HEK293 (cell line): ENCODE results near the gene OR5AC2.

Source experiments
- CTCF ChIA-PET: fragments of 350-600 bp; formaldehyde crosslinking; extraction: SDS; loops from one replicate; lab custom pipeline; 2021; ENCODE audit warnings: antibody characterized with exemption; lab: Yijun Ruan, JAX
- POLR2A ChIA-PET: fragments of 300-600 bp; formaldehyde crosslinking; extraction: SDS; loops from one replicate; lab custom pipeline; 2020; ENCODE audit warnings: antibody characterized with exemption, inconsistent platforms; lab: Yijun Ruan, JAX
- H3K27ac ChIP-seq: fragments of 200-500 bp; sonication (Bioruptor generic); 2 replicates; pipeline ENCODE4 v1.5.1; 2014; ENCODE audit warnings: low read depth, low read length, control low read depth, inconsistent platforms; ENCODE audit errors: extremely low read depth
- H3K36me3 ChIP-seq, 2 experiments: fragments of 200-500 bp in 1 of 2; sonication (Bioruptor generic) in 1 of 2; 1 replicate in 1 of 2; 2 replicates in 1 of 2; pipeline ENCODE4 v1.5.1; 2014 to 2017; ENCODE audit warnings: inconsistent platforms in 2 of 2, low read length in 2 of 2; ENCODE audit not compliant: control insufficient read depth in 2 of 2, insufficient read depth in 1 of 2
- H3K4me1 ChIP-seq: fragments of 200-500 bp; sonication (Bioruptor generic); 2 replicates; pipeline ENCODE4 v1.5.1; 2014; ENCODE audit warnings: mild to moderate bottlenecking, low read length, inconsistent platforms; ENCODE audit not compliant: control insufficient read depth, insufficient read depth
- H3K4me3 ChIP-seq: 2 replicates; pipeline ENCODE4 v1.5.1; 2011; ENCODE audit warnings: low read depth, mild to moderate bottlenecking, control low read depth, low read length, moderate library complexity
- H3K9me3 ChIP-seq: fragments of 200-500 bp; sonication (Bioruptor generic); 2 replicates; pipeline ENCODE4 v1.5.1; 2014; ENCODE audit warnings: low read depth, low read length, inconsistent platforms; ENCODE audit not compliant: control insufficient read depth, insufficient read depth
- GLI4 ChIP-seq: fragments of 450-650 bp; formaldehyde crosslinking; IDR thresholded peaks from 2 replicates; pipeline ENCODE4 v1.5.1; 2016; ENCODE audit warnings: missing biosample characterization, missing genetic modification characterization
- GLIS2 ChIP-seq: fragments of 450-650 bp; formaldehyde crosslinking; IDR thresholded peaks from 2 replicates; pipeline ENCODE4 v1.5.1; 2016; ENCODE audit warnings: missing biosample characterization, missing genetic modification characterization
- KLF1 ChIP-seq: fragments of 450-650 bp; formaldehyde crosslinking; IDR thresholded peaks from 2 replicates; pipeline ENCODE4 v1.5.1; 2016; ENCODE audit warnings: missing biosample characterization, missing genetic modification characterization
- KLF9 ChIP-seq: fragments of 450-650 bp; formaldehyde crosslinking; IDR thresholded peaks from 2 replicates; pipeline ENCODE4 v1.5.1; 2016; ENCODE audit warnings: missing biosample characterization, missing genetic modification characterization, low read depth
- SETDB1 ChIP-seq: IDR thresholded peaks from one replicate; pipeline ENCODE4 v1.6.1; 2017; ENCODE audit warnings: mild to moderate bottlenecking, low read length, moderate library complexity, mixed read lengths; ENCODE audit not compliant: insufficient read length
- YY1 ChIP-seq: fragments of 450-650 bp; formaldehyde crosslinking; IDR thresholded peaks from 2 replicates; pipeline ENCODE4 v1.5.1; 2018; ENCODE audit warnings: missing biosample characterization, missing genetic modification characterization
- ZBTB48 ChIP-seq: fragments of 450-650 bp; formaldehyde crosslinking; IDR thresholded peaks from 2 replicates; pipeline ENCODE4 v1.5.1; 2016; ENCODE audit warnings: missing biosample characterization, missing genetic modification characterization
- ZNF155 ChIP-seq: fragments of 450-650 bp; formaldehyde crosslinking; IDR thresholded peaks from 2 replicates; pipeline ENCODE4 v1.5.1; 2016; ENCODE audit warnings: missing biosample characterization, missing genetic modification characterization
- ZNF19 ChIP-seq: fragments of 450-650 bp; formaldehyde crosslinking; IDR thresholded peaks from 2 replicates; pipeline ENCODE4; 2016; ENCODE audit warnings: missing biosample characterization, missing genetic modification characterization, low read depth
- ZNF2 ChIP-seq: fragments of 450-650 bp; formaldehyde crosslinking; IDR thresholded peaks from 2 replicates; pipeline ENCODE4 v1.5.1; 2016; ENCODE audit warnings: missing biosample characterization, missing genetic modification characterization
- ZNF404 ChIP-seq: fragments of 450-650 bp; formaldehyde crosslinking; IDR thresholded peaks from 2 replicates; pipeline ENCODE4 v1.5.1; 2017; ENCODE audit warnings: missing biosample characterization, missing genetic modification characterization
- ZNF473 ChIP-seq: fragments of 450-650 bp; formaldehyde crosslinking; IDR thresholded peaks from 2 replicates; pipeline ENCODE4 v1.5.1; 2017; ENCODE audit warnings: missing biosample characterization, missing genetic modification characterization
- ZNF488 ChIP-seq: fragments of 450-650 bp; formaldehyde crosslinking; IDR thresholded peaks from 2 replicates; pipeline ENCODE4 v1.5.1; 2016; ENCODE audit warnings: missing biosample characterization, missing genetic modification characterization
- ZNF626 ChIP-seq: fragments of 450-650 bp; sonication (Bioruptor Pico); formaldehyde crosslinking; IDR thresholded peaks from 2 replicates; pipeline ENCODE4 v1.5.1; 2018; ENCODE audit warnings: missing biosample characterization, missing genetic modification characterization, inconsistent platforms
- ZNF639 ChIP-seq: fragments of 450-650 bp; formaldehyde crosslinking; IDR thresholded peaks from 2 replicates; pipeline ENCODE4 v1.5.1; 2016; ENCODE audit warnings: missing biosample characterization, missing genetic modification characterization
- ZNF645 ChIP-seq: fragments of 450-650 bp; formaldehyde crosslinking; IDR thresholded peaks from 2 replicates; pipeline ENCODE4; 2016; ENCODE audit warnings: missing biosample characterization, missing genetic modification characterization
- ZNF704 ChIP-seq: fragments of 450-650 bp; formaldehyde crosslinking; IDR thresholded peaks from 2 replicates; pipeline ENCODE4 v1.5.1; 2016; ENCODE audit warnings: missing biosample characterization, missing genetic modification characterization
- ZNF768 ChIP-seq: fragments of 450-650 bp; formaldehyde crosslinking; IDR thresholded peaks from 2 replicates; pipeline ENCODE4 v1.5.1; 2018; ENCODE audit warnings: missing biosample characterization, mild to moderate bottlenecking, missing genetic modification characterization
- ZSCAN4 ChIP-seq: fragments of 450-650 bp; formaldehyde crosslinking; IDR thresholded peaks from 2 replicates; pipeline ENCODE4 v1.5.1; 2017; ENCODE audit warnings: missing biosample characterization, missing genetic modification characterization
- TF ChIP-seq, protein P1 (sequence below): fragments of 450-650 bp; formaldehyde crosslinking; IDR thresholded peaks from 2 replicates; pipeline ENCODE4 v1.5.1; 2016; ENCODE audit warnings: missing biosample characterization, missing genetic modification characterization
- TF ChIP-seq, protein P2 (sequence below): fragments of 450-650 bp; formaldehyde crosslinking; IDR thresholded peaks from 2 replicates; pipeline ENCODE4 v1.5.1; 2016; ENCODE audit warnings: missing biosample characterization, missing genetic modification characterization, low read depth

Gene OR5AC2

GRCh38 chr3:98058244-98058960 lies 28.6 kb upstream of the OR5AC2 start:
- Histone ChIP-seq H3K27ac (no peak overlapping the region), H3K9me3 (no peaks in the 10 kb centered on the region), H3K36me3 (no peaks in the 10 kb centered on the region), H3K4me3 (no peak overlapping the region), H3K4me1 (no peaks in the 10 kb centered on the region)
- CTCF ChIA-PET, result no interaction called here
- TF ChIP-seq ZNF155 (tag by site-specific recombination) (no peak), KLF1 (tag by site-specific recombination) (no peak), YY1 (tag by site-specific recombination) (no peak), ZNF704 (tag by site-specific recombination) (no peak)
- POLR2A ChIA-PET, result no interaction called here

DNA sequence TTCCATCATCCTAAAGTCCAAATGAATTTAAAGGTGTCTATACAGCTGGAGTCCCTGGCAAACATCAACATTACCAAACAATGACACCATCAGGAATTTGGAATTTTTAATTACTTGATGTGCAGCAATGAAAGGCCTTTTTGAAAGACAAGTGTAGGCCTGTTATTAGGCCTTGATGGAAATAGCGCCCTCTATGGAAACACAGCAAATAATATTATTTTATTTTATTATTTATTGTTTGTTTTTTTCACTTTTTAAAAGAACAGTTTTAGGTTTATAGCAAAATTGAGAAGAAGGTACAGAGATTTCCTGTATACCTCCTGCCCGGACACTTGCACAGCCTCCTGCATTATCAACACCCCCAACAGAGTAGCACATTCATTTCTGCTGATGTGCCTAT lies 18.1 kb upstream of the OR5AC2 start:
- TF ChIP-seq ZNF404 (tag by site-specific recombination) (no peak), ZNF19 (tag by site-specific recombination) (no peak), GLIS2 (no peak), ZNF768 (tag by site-specific recombination) (no peak), ZNF473 (tag by site-specific recombination) (no peak), ZNF626 (tag by site-specific recombination) (no peak), ZNF488 (no peak), ZNF645 (tag by site-specific recombination) (no peak), KLF9 (no peak), ZNF2 (tag by site-specific recombination) (no peak), GLI4 (no peak)
- TF ChIP-seq, protein P1, sequence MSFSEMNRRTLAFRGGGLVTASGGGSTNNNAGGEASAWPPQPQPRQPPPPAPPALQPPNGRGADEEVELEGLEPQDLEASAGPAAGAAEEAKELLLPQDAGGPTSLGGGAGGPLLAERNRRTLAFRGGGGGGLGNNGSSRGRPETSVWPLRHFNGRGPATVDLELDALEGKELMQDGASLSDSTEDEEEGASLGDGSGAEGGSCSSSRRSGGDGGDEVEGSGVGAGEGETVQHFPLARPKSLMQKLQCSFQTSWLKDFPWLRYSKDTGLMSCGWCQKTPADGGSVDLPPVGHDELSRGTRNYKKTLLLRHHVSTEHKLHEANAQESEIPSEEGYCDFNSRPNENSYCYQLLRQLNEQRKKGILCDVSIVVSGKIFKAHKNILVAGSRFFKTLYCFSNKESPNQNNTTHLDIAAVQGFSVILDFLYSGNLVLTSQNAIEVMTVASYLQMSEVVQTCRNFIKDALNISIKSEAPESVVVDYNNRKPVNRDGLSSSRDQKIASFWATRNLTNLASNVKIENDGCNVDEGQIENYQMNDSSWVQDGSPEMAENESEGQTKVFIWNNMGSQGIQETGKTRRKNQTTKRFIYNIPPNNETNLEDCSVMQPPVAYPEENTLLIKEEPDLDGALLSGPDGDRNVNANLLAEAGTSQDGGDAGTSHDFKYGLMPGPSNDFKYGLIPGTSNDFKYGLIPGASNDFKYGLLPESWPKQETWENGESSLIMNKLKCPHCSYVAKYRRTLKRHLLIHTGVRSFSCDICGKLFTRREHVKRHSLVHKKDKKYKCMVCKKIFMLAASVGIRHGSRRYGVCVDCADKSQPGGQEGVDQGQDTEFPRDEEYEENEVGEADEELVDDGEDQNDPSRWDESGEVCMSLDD (tag by site-specific recombination), result no peak

GRCh38 chr3:98070840-98071239 lies 16.1 kb upstream of the OR5AC2 start:
- no peaks in the 10 kb centered on the region for H3K4me1 ChIP-seq
- no peak overlapping the region for H3K4me3 ChIP-seq
- no peak overlapping the region for H3K27ac ChIP-seq
- H3K9me3 ChIP-seq, result no peaks in the 10 kb centered on the region
- CTCF ChIA-PET, result no interaction called here
- H3K36me3 ChIP-seq, result no peaks in the 10 kb centered on the region
- POLR2A ChIA-PET, result no interaction called here
- no peak for TF ChIP-seq ZNF639 (tag by site-specific recombination)
- TF ChIP-seq ZBTB48 (tag by site-specific recombination), result no peak
- no peak for TF ChIP-seq ZNF404 (tag by site-specific recombination)
- no peak for TF ChIP-seq ZSCAN4
- TF ChIP-seq, protein P2, sequence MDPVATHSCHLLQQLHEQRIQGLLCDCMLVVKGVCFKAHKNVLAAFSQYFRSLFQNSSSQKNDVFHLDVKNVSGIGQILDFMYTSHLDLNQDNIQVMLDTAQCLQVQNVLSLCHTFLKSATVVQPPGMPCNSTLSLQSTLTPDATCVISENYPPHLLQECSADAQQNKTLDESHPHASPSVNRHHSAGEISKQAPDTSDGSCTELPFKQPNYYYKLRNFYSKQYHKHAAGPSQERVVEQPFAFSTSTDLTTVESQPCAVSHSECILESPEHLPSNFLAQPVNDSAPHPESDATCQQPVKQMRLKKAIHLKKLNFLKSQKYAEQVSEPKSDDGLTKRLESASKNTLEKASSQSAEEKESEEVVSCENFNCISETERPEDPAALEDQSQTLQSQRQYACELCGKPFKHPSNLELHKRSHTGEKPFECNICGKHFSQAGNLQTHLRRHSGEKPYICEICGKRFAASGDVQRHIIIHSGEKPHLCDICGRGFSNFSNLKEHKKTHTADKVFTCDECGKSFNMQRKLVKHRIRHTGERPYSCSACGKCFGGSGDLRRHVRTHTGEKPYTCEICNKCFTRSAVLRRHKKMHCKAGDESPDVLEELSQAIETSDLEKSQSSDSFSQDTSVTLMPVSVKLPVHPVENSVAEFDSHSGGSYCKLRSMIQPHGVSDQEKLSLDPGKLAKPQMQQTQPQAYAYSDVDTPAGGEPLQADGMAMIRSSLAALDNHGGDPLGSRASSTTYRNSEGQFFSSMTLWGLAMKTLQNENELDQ, result no peak
- no peak for TF ChIP-seq SETDB1

More for the DNA sequence above, 18.1 kb upstream of the OR5AC2 start:
- no peaks in the 10 kb centered on the region for H3K9me3 ChIP-seq
- POLR2A ChIA-PET, result no interaction called here
- H3K4me3 ChIP-seq, result no peak overlapping the region
- H3K4me1 ChIP-seq, result no peaks in the 10 kb centered on the region
- no peaks in the 10 kb centered on the region for H3K36me3 ChIP-seq
- no peak overlapping the region for H3K27ac ChIP-seq
- CTCF ChIA-PET, result no interaction called here
